ENCODE measurements around the gene PTGES. TPM values are rescaled to one million over a fixed set of nuclear protein-coding genes. Genes with fewer than 3 reads are reported as not detected.

PTGES gene
- total RNA-seq, 1 experiment from 2014 or later, result 17.2 TPM

- ATAC-seq, result no peak
- ChIA-PET CTCF (interaction anchor here (0.6 to 2.1 kb wide), 2 partner anchors 22 to 98 kb away, joined by 3 to 9 read pairs; no protein-coding TSS in a partner anchor), POLR2A (interaction anchor here (1.7 kb wide), 1 partner anchor 17 kb away, joined by 6 read pairs; no protein-coding TSS in a partner anchor)
Measured at GRCh38 chr9:129759804-129760502, 7.1 kb upstream of the PTGES start.

GRCh38 chr9:129759319-129759718, 6.5 kb upstream of the PTGES start:
- no peak for TF ChIP-seq SRF (IDR thresholded peaks at IDR 0.05; ENCODE audit: low read depth)
- no peak for TF ChIP-seq MAX (IDR thresholded peaks at IDR 0.05)
- no peak for TF ChIP-seq SP1 (IDR thresholded peaks at IDR 0.05; ENCODE audit: low read depth)
- TF ChIP-seq EZH2phosphoT487 (IDR thresholded peaks at IDR 0.05; ENCODE audit: borderline replicate concordance), result no peak
- TF ChIP-seq TCF7L2 (IDR thresholded peaks at IDR 0.05; ENCODE audit: borderline replicate concordance, extremely low read depth, insufficient read depth, insufficient read length), result no peak
- no peak for TF ChIP-seq ATF3 (IDR thresholded peaks at IDR 0.05)
- TF ChIP-seq RAD21 (IDR thresholded peaks at IDR 0.05; ENCODE audit: low read depth), result no peak
- no peak for TF ChIP-seq POLR2A (IDR thresholded peaks at IDR 0.05; ENCODE audit: borderline replicate concordance, extremely low read depth, insufficient read depth, insufficient read length)
- TF ChIP-seq ELF1 (IDR thresholded peaks at IDR 0.05; ENCODE audit: borderline replicate concordance, low read depth), result no peak
- TF ChIP-seq POLR2AphosphoS5 (IDR thresholded peaks at IDR 0.05; ENCODE audit: low read depth, low read length), result no peak
- TF ChIP-seq EGR1 (IDR thresholded peaks at IDR 0.05; ENCODE audit: low read depth), result no peak
- Histone ChIP-seq H3K9me3 (ENCODE audit: control insufficient read depth in 1 of 2, insufficient read depth in 1 of 2, low read depth in 1 of 2, low read length in 2 of 2) (no peaks in the 10 kb centered on the region), H3K4me2 (ENCODE audit: low read length) (no peak overlapping the region), H3K4me3 (replicated peaks in 1 of 2; ENCODE audit: low read depth in 1 of 2, low read length in 2 of 2) (no peak overlapping the region), H3K4me1 (ENCODE audit: control insufficient read depth in 1 of 2, insufficient read depth in 2 of 2, low read length in 2 of 2) (peaks cover 31 to 41% of the 10 kb centered on the region in 2 experiments), H3K27ac (ENCODE audit: low read depth, low read length) (no peak overlapping the region), H3K9ac (ENCODE audit: low read length) (no peak overlapping the region), H3K27me3 (ENCODE audit: insufficient read depth, low read length) (no peaks in the 10 kb centered on the region), H2AFZ (ENCODE audit: low read depth, low read length, poor library complexity, severe bottlenecking) (no peak overlapping the region), H3K79me2 (ENCODE audit: insufficient read depth, low read length) (no peaks in the 10 kb centered on the region), H4K20me1 (ENCODE audit: insufficient read depth) (no peaks in the 10 kb centered on the region), H3K36me3 (ENCODE audit: control insufficient read depth in 1 of 2, insufficient read depth in 2 of 2, low read length in 2 of 2) (no peaks in the 10 kb centered on the region), H3K9me2 (ENCODE audit: insufficient read depth) (no peaks in the 10 kb centered on the region)
- no peak for DNase-seq (ENCODE audit: low read depth, low spot score)
- RAD21 ChIA-PET (ENCODE audit: low non-redundant PET in 1 of 2, low total read pairs in 2 of 2, uncharacterized antibody in 2 of 2, unreplicated experiment in 2 of 2), result no interaction called here
- CTCF ChIA-PET, result interaction anchor here (0.6 to 2.1 kb wide), 2 partner anchors 22 to 97 kb away, joined by 3 to 9 read pairs; no protein-coding TSS in a partner anchor
- POLR2A ChIA-PET, result interaction anchor here (1.7 kb wide), 1 partner anchor 18 kb away, joined by 6 read pairs; no protein-coding TSS in a partner anchor
- no TSS peak for BruUV-seq (replicated peaks)
- intact Hi-C loops (cut with micrococcal nuclease), result no loop called here
- no peak for ATAC-seq

More at GRCh38 chr9:129759804-129760502, 7.1 kb upstream of the PTGES start:
- no peaks in the 10 kb centered on the region for H3K9me2 ChIP-seq (ENCODE audit: insufficient read depth)
- TF ChIP-seq YY1 (IDR thresholded peaks at IDR 0.05; ENCODE audit: extremely low read depth, insufficient replicate concordance, low read depth, low read length), result no peak
- no peak for TF ChIP-seq JUND (IDR thresholded peaks at IDR 0.05)
- TF ChIP-seq CEBPB (IDR thresholded peaks at IDR 0.05; ENCODE audit: low read depth), result no peak
- TF ChIP-seq MAX (IDR thresholded peaks at IDR 0.05), result no peak
- no peak for TF ChIP-seq EZH2phosphoT487 (IDR thresholded peaks at IDR 0.05; ENCODE audit: borderline replicate concordance)
- no peak for TF ChIP-seq ZNF274 (IDR thresholded peaks at IDR 0.05; ENCODE audit: low read depth, low read length)
- no peak for TF ChIP-seq TCF7L2 (IDR thresholded peaks at IDR 0.05; ENCODE audit: borderline replicate concordance, extremely low read depth, insufficient read depth, insufficient read length)
- no peak for TF ChIP-seq SIN3A (IDR thresholded peaks at IDR 0.05; ENCODE audit: low read depth)
- no peak for TF ChIP-seq EGR1 (IDR thresholded peaks at IDR 0.05; ENCODE audit: low read depth)
- no peak overlapping the region for H3K4me3 ChIP-seq (replicated peaks in 1 of 2; ENCODE audit: low read depth in 1 of 2, low read length in 2 of 2)
- no peak overlapping the region for H2AFZ ChIP-seq (ENCODE audit: low read depth, low read length, poor library complexity, severe bottlenecking)
- peaks cover 31 to 41% of the 10 kb centered on the region in 2 experiments for H3K4me1 ChIP-seq (ENCODE audit: control insufficient read depth in 1 of 2, insufficient read depth in 2 of 2, low read length in 2 of 2)
- intact Hi-C loops (cut with micrococcal nuclease), result no loop called here
- H3K27ac ChIP-seq (ENCODE audit: low read depth, low read length), result no peak overlapping the region
- H3K9me3 ChIP-seq (ENCODE audit: control insufficient read depth in 1 of 2, insufficient read depth in 1 of 2, low read depth in 1 of 2, low read length in 2 of 2), result no peaks in the 10 kb centered on the region
- BruUV-seq (replicated peaks), result no TSS peak
- RAD21 ChIA-PET (ENCODE audit: low non-redundant PET in 1 of 2, low total read pairs in 2 of 2, uncharacterized antibody in 2 of 2, unreplicated experiment in 2 of 2), result no interaction called here
- no peaks in the 10 kb centered on the region for H4K20me1 ChIP-seq (ENCODE audit: insufficient read depth)
- H3K4me2 ChIP-seq (ENCODE audit: low read length), result no peak overlapping the region
- H3K27me3 ChIP-seq (ENCODE audit: insufficient read depth, low read length), result no peaks in the 10 kb centered on the region
- H3K79me2 ChIP-seq (ENCODE audit: insufficient read depth, low read length), result no peaks in the 10 kb centered on the region
- no peak for DNase-seq (ENCODE audit: low read depth, low spot score)
- no peaks in the 10 kb centered on the region for H3K36me3 ChIP-seq (ENCODE audit: control insufficient read depth in 1 of 2, insufficient read depth in 2 of 2, low read length in 2 of 2)
- H3K9ac ChIP-seq (ENCODE audit: low read length), result no peak overlapping the region

Data from HCT116 (cell line).